OCI-LY3 (cell line): ENCODE data around the gene KRT16.

Source experiments
- H2AFZ ChIP-seq: fragments of 200-600, 300-600 bp; shearing (Covaris generic); 2 replicates; pipeline ENCODE4 v1.6.0; 2014; ENCODE audit warnings: antibody characterized with exemption, low read depth, low read length
- H3K27ac ChIP-seq: fragments of 200-600, 300-600 bp; sonication (generic); 2 replicates; pipeline ENCODE4 v1.5.1; 2014; ENCODE audit warnings: mild to moderate bottlenecking, low read length, moderate library complexity, mixed read lengths
- H3K27me3 ChIP-seq: fragments of 200-600, 300-600 bp; sonication (generic); 2 replicates; pipeline ENCODE4 v1.6.1; 2014; ENCODE audit warnings: low read depth, low read length, mixed read lengths
- H3K36me3 ChIP-seq: fragments of 200-600, 300-600 bp; sonication (generic); replicated peaks from 2 replicates; pipeline ENCODE3; 2014; ENCODE audit warnings: low read depth, low read length, mixed read lengths
- H3K4me1 ChIP-seq: fragments of 300-600, 200-600 bp; sonication (generic); 2 replicates; pipeline ENCODE4 v1.6.1; 2014; ENCODE audit warnings: low read length, mixed read lengths
- H3K4me2 ChIP-seq: fragments of 200-600, 300-600 bp; sonication (generic); 2 replicates; pipeline ENCODE4 v1.6.1; 2014; ENCODE audit warnings: low read length, mixed read lengths
- H3K4me3 ChIP-seq: fragments of 300-600, 200-600 bp; sonication (generic); 2 replicates; pipeline ENCODE4 v1.5.1; 2014; ENCODE audit warnings: antibody characterized with exemption, mild to moderate bottlenecking, low read length, moderate library complexity
- H3K79me2 ChIP-seq: fragments of 300-600, 200-600 bp; shearing (Covaris generic); 2 replicates; pipeline ENCODE4 v1.6.1; 2014; ENCODE audit warnings: mild to moderate bottlenecking, low read length, mixed read lengths
- H3K9ac ChIP-seq: fragments of 300-600, 200-600 bp; shearing (Covaris generic); 2 replicates; pipeline ENCODE4 v1.6.0; 2014; ENCODE audit warnings: mild to moderate bottlenecking, low read length, moderate library complexity
- H3K9me3 ChIP-seq: fragments of 200-600, 300-600 bp; shearing (Covaris generic); 2 replicates; pipeline ENCODE4 v1.6.1; 2014; ENCODE audit warnings: low read length, mixed read lengths; ENCODE audit not compliant: insufficient read depth
- H4K20me1 ChIP-seq: fragments of 200-600, 300-600 bp; sonication (generic); 2 replicates; pipeline ENCODE4 v1.6.1; 2016; ENCODE audit warnings: low read length, mixed read lengths; ENCODE audit not compliant: insufficient read depth
- CTCF ChIP-seq: fragments of 200-600, 300-600 bp; sonication (generic); IDR thresholded peaks from 2 replicates; pipeline ENCODE4 v1.5.1; 2014; ENCODE audit warnings: antibody characterized with exemption, low read length, low read depth
- EZH2phosphoT487 ChIP-seq: fragments of 200-600 bp; shearing (Covaris generic); IDR thresholded peaks from 2 replicates; pipeline ENCODE4 v1.6.1; 2018; ENCODE audit warnings: antibody characterized with exemption, mixed run types, low read depth

Gene KRT16

DNA sequence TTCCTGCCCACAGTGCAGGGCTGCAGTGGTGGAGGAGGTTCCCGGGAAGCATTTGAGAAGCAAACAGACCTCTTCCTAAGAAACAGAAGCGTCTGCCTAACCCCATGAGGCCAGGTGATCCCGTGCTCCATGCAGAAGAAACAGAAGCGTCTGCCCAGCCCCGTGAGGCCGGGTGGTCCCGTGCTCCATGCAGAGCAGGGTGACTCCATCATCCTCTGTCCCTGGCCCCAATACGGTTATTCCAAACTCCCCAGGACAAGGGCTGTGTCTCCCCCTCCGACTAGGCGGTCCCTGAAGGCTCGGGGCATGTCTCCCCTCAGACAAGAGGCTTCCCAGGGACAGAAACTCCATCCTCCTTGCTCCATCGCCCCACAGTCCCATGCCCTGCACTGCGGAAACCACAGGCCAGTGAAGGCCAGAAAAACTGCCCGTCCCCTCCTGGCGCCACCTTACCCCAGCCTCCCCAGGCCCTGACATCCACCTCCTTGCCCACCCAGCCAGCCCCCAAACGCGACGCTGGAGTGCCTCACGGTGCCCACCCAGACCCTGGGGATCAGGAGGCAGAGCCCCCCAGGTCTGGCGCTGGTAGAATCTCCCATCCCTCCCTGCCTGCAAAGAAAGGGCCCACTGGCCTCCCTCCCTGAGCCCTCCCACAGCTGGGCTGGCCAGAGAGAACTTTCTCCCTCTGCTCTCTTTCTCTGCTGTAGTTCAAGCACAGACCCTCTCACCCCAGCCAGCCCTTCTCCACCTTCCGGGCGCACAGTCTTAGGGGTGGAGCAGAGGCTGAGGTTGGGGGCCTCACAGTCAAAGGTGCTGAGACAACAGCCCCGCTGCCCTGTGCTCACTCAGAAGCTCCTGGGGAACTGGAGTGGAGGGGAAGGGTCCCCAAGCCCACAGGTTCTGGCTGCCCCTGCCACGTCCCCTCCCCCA, 42.4 kb upstream of the KRT16 start:
- Histone ChIP-seq H4K20me1 (no peaks in the 10 kb centered on the region), H3K27me3 (no peaks in the 10 kb centered on the region), H2AFZ (no peak overlapping the region), H3K9ac (no peak overlapping the region), H3K36me3 (no peaks in the 10 kb centered on the region), H3K27ac (no peak overlapping the region), H3K4me1 (no peaks in the 10 kb centered on the region), H3K4me2 (no peak overlapping the region), H3K79me2 (no peaks in the 10 kb centered on the region), H3K9me3 (no peaks in the 10 kb centered on the region), H3K4me3 (no peak overlapping the region)
- no peak for TF ChIP-seq EZH2phosphoT487
- TF ChIP-seq CTCF = no peak

GRCh38 chr17:41653892-41654677, 41.5 kb upstream of the KRT16 start:
- Histone ChIP-seq H3K4me2 (no peak overlapping the region), H3K9ac (no peak overlapping the region), H3K36me3 (no peaks in the 10 kb centered on the region), H2AFZ (no peak overlapping the region), H3K27me3 (no peaks in the 10 kb centered on the region), H3K79me2 (no peaks in the 10 kb centered on the region), H3K27ac (no peak overlapping the region), H3K4me3 (no peak overlapping the region), H3K4me1 (no peaks in the 10 kb centered on the region), H3K9me3 (no peaks in the 10 kb centered on the region), H4K20me1 (no peaks in the 10 kb centered on the region)
- TF ChIP-seq CTCF = no peak
- TF ChIP-seq EZH2phosphoT487 = no peak

DNA sequence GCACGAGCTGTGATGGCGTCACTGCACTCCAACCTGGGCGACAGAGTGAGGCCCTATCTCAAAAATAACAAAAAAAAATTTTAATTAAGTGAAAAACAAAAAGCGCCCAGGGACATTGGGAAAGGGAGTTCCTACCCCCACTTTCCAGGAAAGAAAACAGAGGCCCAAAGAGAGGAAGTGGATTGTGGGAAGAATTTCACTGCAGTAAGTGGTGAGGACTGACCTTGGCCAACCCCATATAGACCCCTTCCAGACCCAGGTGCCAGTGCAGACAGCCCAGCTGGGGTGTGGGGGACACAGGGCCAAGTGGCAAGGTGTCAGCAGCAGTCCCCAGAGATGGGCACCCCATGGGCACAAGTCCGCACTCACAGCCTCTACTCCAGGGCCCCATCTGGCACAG, 40.9 kb upstream of the KRT16 start:
- TF ChIP-seq CTCF = no peak
- TF ChIP-seq EZH2phosphoT487 = no peak
- H4K20me1 ChIP-seq = no peaks in the 10 kb centered on the region
- no peak overlapping the region for H3K4me2 ChIP-seq
- H3K4me3 ChIP-seq = no peak overlapping the region
- no peak overlapping the region for H2AFZ ChIP-seq
- H3K9ac ChIP-seq = no peak overlapping the region
- no peak overlapping the region for H3K27ac ChIP-seq
- no peaks in the 10 kb centered on the region for H3K9me3 ChIP-seq
- H3K79me2 ChIP-seq = no peaks in the 10 kb centered on the region
- H3K27me3 ChIP-seq = no peaks in the 10 kb centered on the region
- no peaks in the 10 kb centered on the region for H3K36me3 ChIP-seq
- no peaks in the 10 kb centered on the region for H3K4me1 ChIP-seq

GRCh38 chr17:41652461-41652970, 39.9 kb upstream of the KRT16 start:
- no peaks in the 10 kb centered on the region for H4K20me1 ChIP-seq
- no peaks in the 10 kb centered on the region for H3K4me1 ChIP-seq
- H2AFZ ChIP-seq = no peak overlapping the region
- H3K27ac ChIP-seq = no peak overlapping the region
- no peak overlapping the region for H3K4me3 ChIP-seq
- no peak overlapping the region for H3K4me2 ChIP-seq
- H3K27me3 ChIP-seq = no peaks in the 10 kb centered on the region
- TF ChIP-seq CTCF (no peak), EZH2phosphoT487 (no peak)
- H3K9ac ChIP-seq = no peak overlapping the region
- H3K9me3 ChIP-seq = no peaks in the 10 kb centered on the region
- no peaks in the 10 kb centered on the region for H3K79me2 ChIP-seq
- H3K36me3 ChIP-seq = no peaks in the 10 kb centered on the region
